ENCODE measurements around the gene ZNF326. TPM values are rescaled to one million over a fixed set of nuclear protein-coding genes. Genes with fewer than 3 reads are reported as not detected.
A peak's percentile ranks its signal among the peaks of the same experiment; 100 is the strongest.

The ZNF326 gene, protein sequence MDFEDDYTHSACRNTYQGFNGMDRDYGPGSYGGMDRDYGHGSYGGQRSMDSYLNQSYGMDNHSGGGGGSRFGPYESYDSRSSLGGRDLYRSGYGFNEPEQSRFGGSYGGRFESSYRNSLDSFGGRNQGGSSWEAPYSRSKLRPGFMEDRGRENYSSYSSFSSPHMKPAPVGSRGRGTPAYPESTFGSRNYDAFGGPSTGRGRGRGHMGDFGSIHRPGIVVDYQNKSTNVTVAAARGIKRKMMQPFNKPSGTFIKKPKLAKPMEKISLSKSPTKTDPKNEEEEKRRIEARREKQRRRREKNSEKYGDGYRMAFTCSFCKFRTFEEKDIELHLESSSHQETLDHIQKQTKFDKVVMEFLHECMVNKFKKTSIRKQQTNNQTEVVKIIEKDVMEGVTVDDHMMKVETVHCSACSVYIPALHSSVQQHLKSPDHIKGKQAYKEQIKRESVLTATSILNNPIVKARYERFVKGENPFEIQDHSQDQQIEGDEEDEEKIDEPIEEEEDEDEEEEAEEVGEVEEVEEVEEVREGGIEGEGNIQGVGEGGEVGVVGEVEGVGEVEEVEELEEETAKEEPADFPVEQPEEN
- 23.5 and 39.1 TPM in 2 replicates for total RNA-seq (ENCODE audit: low replicate concordance)
- long read RNA-seq, transcript ZNF326-201 (12 exons, 2,729 nt) = major isoform, 22 of 67 reads
- long read RNA-seq, partial matches to known transcripts = 27 of 67 reads
- long read RNA-seq, other reads (novel, unspliced or antisense) = 13 of 67 reads

DNA sequence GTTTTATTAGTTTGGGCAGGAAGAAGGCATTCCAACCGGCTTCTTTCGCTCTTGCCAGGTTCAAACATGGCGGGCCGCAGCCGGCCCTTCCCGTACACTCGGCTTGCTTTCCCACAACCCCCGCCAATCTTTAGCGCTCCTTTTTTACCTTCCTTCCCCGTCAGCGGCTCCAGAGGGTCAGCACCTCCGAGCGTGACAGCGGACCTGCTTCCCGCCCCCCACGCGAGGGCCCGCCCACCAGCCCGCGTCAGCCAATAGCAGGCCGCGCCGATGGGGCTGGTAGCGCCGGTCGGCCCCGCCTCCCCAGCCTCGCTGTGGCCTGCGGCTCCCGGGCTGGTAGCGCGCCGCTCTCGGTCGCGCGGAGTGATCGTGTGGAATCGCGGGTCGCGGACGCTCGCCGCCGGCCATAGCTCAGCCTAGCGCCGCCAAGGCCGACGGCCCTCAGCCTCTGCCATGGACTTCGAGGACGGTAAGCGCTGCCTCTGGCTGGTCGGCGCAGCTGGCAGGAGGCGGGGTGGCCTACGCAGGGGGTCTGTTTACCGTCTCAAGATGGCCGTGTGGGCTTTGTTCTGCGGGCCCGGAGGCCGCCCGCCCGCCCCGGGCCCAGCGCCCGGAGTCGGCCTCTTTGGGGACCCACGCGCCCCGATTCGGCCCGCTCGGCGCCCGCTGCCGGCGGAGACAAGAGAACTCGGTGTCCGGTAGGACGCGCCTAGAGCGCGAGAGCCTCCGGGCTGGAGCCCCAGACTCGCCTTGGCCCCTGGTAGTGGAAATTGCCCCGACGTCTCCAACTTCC lies at the start of gene ZNF326:
Gene ZNF326, plus strand, starts transcription at position 306 of the 793 bp plus-strand sequence. Its CDS starts 148 bp downstream, at position 454.
- Mint-ChIP-seq H3K4me1 (ENCODE audit: unreplicated experiment) (peaks cover 33% of the 10 kb centered on the region), H3K36me3 (peaks cover 10% of the 10 kb centered on the region), H3K27ac (peak within 1 kb of the TSS; percentile 98), H3K9me3 (no peaks in the 10 kb centered on the region), H3K27me3 (peaks cover 3% of the 10 kb centered on the region), H3K4me3 (peak within 1 kb of the TSS; percentile 99)
- no peak for TF ChIP-seq CTCF (conservative IDR thresholded peaks at IDR 0.05)
- DNase-seq (ENCODE audit: extremely low spot score, unreplicated experiment) = peak; percentile 99

DNA sequence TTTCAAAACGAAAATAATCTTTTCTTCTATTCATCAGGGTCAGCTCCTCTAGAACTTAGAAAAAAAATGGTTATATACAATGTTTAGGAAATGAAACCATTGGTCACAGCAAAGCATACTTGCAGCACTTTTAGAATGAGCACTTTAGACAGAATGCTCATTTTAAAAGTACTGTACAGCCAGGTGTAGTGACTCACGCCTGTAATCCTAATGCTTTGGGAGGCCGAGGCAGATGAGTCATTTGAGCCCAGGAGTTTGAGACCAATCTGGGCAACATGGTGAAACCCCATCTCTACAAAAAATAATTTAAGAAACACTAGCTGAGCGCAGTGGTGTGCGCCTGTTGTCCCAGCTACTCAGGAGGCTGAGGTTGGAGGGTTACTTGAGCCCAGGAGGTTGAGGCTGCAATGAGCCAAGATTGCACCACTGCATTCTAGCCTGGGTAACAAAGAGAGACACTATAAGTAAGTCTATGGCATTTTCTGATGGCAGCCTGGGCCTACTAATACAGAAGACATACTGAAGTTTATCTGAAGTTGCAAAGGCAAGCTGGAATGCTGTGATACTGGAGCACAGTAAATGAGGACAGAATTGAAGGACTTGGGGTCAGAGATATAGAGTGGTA lies 48.9 kb upstream of the ZNF326 start:
- H3K4me3 Mint-ChIP-seq = no peak overlapping the region
- H3K36me3 Mint-ChIP-seq = no peaks in the 10 kb centered on the region
- H3K27me3 Mint-ChIP-seq = no peaks in the 10 kb centered on the region
- no peak for TF ChIP-seq CTCF (conservative IDR thresholded peaks at IDR 0.05)
- H3K4me1 Mint-ChIP-seq (ENCODE audit: unreplicated experiment) = peaks cover 12% of the 10 kb centered on the region
- DNase-seq (ENCODE audit: extremely low spot score, unreplicated experiment) = no peak
- H3K9me3 Mint-ChIP-seq = no peaks in the 10 kb centered on the region
- H3K27ac Mint-ChIP-seq = no peak overlapping the region

GRCh38 chr1:89946532-89946931 lies 48.4 kb upstream of the ZNF326 start:
- no peak overlapping the region for H3K4me3 Mint-ChIP-seq
- DNase-seq (ENCODE audit: extremely low spot score, unreplicated experiment) = no peak
- H3K4me1 Mint-ChIP-seq (ENCODE audit: unreplicated experiment) = peaks cover 12% of the 10 kb centered on the region
- H3K27ac Mint-ChIP-seq = no peak overlapping the region
- H3K9me3 Mint-ChIP-seq = no peaks in the 10 kb centered on the region
- H3K27me3 Mint-ChIP-seq = no peaks in the 10 kb centered on the region
- H3K36me3 Mint-ChIP-seq = no peaks in the 10 kb centered on the region
- TF ChIP-seq CTCF (conservative IDR thresholded peaks at IDR 0.05) = no peak

DNA sequence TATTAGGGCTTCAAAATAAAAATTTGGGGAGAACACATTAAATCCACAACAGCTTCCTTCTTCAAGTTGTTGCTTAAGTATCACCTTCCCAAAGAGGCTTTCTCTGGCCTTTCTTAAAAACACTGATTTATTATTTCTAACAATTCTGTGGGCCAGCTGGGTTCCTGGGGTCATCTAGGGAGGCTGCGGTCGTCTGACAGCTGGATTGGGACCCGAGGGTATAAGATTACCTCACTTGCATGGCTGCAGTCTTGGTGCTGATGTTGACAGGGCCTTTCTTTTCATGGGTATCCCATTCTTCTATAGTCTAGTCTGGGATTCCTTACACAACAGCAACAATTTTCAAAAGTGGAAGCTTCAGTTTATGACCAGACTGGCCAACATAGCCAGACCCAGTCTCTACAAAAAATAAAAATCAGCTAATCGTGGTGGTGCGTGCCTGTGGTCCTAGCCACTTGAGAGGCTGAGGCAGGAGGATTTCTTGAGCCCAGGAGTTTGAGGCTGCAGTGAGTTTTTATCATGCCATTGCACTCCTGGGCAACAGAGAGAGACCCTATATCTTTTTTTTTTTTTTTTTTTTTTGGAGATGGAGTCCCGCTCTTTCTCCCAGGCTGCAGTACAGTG lies 46.1 kb upstream of the ZNF326 start:
- TF ChIP-seq CTCF (conservative IDR thresholded peaks at IDR 0.05) = no peak
- Mint-ChIP-seq H3K36me3 (no peaks in the 10 kb centered on the region), H3K27me3 (no peaks in the 10 kb centered on the region), H3K4me1 (ENCODE audit: unreplicated experiment) (peaks cover 2% of the 10 kb centered on the region), H3K4me3 (no peak overlapping the region), H3K27ac (no peak overlapping the region), H3K9me3 (no peaks in the 10 kb centered on the region)
- no peak for DNase-seq (ENCODE audit: extremely low spot score, unreplicated experiment)
